Keratinocyte (primary cell): ENCODE results near the gene CA14. TPM values are rescaled to one million over a fixed set of nuclear protein-coding genes. Genes with fewer than 3 reads are reported as not detected.

Experiments used
- DNase-seq: peaks from one replicate; pipeline ENCODE4 v3.0.0-alpha.2; 2011; ENCODE audit warnings: low read depth, missing footprints, low spot score
- FAIRE-seq: peaks from 2 replicates; lab custom pipeline; 2011; peaks lifted over from hg19 to GRCh38; lab: Jason Lieb, UNC
- H2AFZ ChIP-seq: 2 replicates; pipeline ENCODE4 v1.6.0; 2012; ENCODE audit warnings: low read length, control low read depth, inconsistent platforms; ENCODE audit not compliant: control insufficient read depth
- H3K27ac ChIP-seq: 2 replicates; pipeline ENCODE4 v1.5.1; 2011; ENCODE audit warnings: low read length; ENCODE audit not compliant: control insufficient read depth, insufficient read depth
- H3K27me3 ChIP-seq: 3 replicates; pipeline ENCODE4 v1.6.0; 2011; ENCODE audit warnings: low read length; ENCODE audit not compliant: control insufficient read depth, insufficient read depth; ENCODE audit errors: extremely low read depth
- H3K36me3 ChIP-seq, 2 experiments: 2 replicates in 1 of 2; 3 replicates in 1 of 2; pipeline ENCODE4 v1.5.1; 2011; ENCODE audit warnings: low read length in 2 of 2, mild to moderate bottlenecking in 1 of 2; ENCODE audit not compliant: control insufficient read depth in 2 of 2, insufficient read depth in 2 of 2; ENCODE audit errors: extremely low read depth in 1 of 2
- H3K4me1 ChIP-seq: 3 replicates; pipeline ENCODE4 v1.5.1; 2011; ENCODE audit warnings: low read length; ENCODE audit not compliant: control insufficient read depth, insufficient read depth; ENCODE audit errors: extremely low read depth
- H3K4me2 ChIP-seq: 3 replicates; pipeline ENCODE4 v1.6.0; 2011; ENCODE audit warnings: low read depth, low read length; ENCODE audit not compliant: control insufficient read depth, insufficient read depth; ENCODE audit errors: extremely low read depth
- H3K4me3 ChIP-seq, 3 experiments: fragments of 200-600 bp in 1 of 3; sonication (generic) in 1 of 3; 2 replicates in 2 of 3; 3 replicates in 1 of 3; pipeline ENCODE4 v1.5.1; 2011 to 2016; ENCODE audit warnings: low read length in 3 of 3, mild to moderate bottlenecking in 3 of 3, control low read depth in 2 of 3, inconsistent platforms in 1 of 3, low read depth in 1 of 3, mixed read lengths in 1 of 3, mixed run types in 1 of 3, moderate library complexity in 1 of 3; ENCODE audit not compliant: control insufficient read depth in 2 of 3, insufficient read depth in 2 of 3; ENCODE audit errors: extremely low read depth in 1 of 3
- H3K79me2 ChIP-seq: 2 replicates; pipeline ENCODE4 v1.6.0; 2012; ENCODE audit warnings: low read length; ENCODE audit not compliant: control insufficient read depth, insufficient read depth
- H3K9ac ChIP-seq: 3 replicates; pipeline ENCODE4 v1.6.0; 2011; ENCODE audit warnings: low read length; ENCODE audit not compliant: control insufficient read depth, insufficient read depth; ENCODE audit errors: extremely low read depth
- H3K9me1 ChIP-seq: 3 replicates; pipeline ENCODE4 v1.6.0; 2011; ENCODE audit warnings: low read length; ENCODE audit not compliant: control insufficient read depth, insufficient read depth; ENCODE audit errors: extremely low read depth
- H3K9me3 ChIP-seq: 2 replicates; pipeline ENCODE4 v1.5.1; 2012; ENCODE audit warnings: low read depth, low read length; ENCODE audit not compliant: control insufficient read depth
- H4K20me1 ChIP-seq: 3 replicates; pipeline ENCODE4 v1.6.0; 2011; ENCODE audit warnings: low read length; ENCODE audit not compliant: control insufficient read depth, insufficient read depth; ENCODE audit errors: extremely low read depth
- CTCF ChIP-seq, 3 experiments: IDR thresholded peaks in 1 of 3; conservative IDR thresholded peaks in 1 of 3; optimal IDR thresholded peaks in 1 of 3; 2 replicates in 2 of 3; 3 replicates in 1 of 3; pipeline versions ENCODE3 to v1.5.1; 2011; ENCODE audit warnings: low read length in 3 of 3, mild to moderate bottlenecking in 3 of 3, moderate library complexity in 2 of 3, control low read depth in 1 of 3, inconsistent platforms in 1 of 3; ENCODE audit not compliant: insufficient read depth in 2 of 3; ENCODE audit errors: extremely low read depth in 1 of 3
- EZH2 ChIP-seq: IDR thresholded peaks from one replicate; pipeline ENCODE4 v1.6.1; 2012; ENCODE audit warnings: inconsistent platforms, mild to moderate bottlenecking, low read length, moderate library complexity
- dilution Hi-C: fragments of 300-500 bp; cut with MboI; formaldehyde crosslinking; loops from one replicate; pipeline ENCODE4 v1.7.0; 2020; ENCODE audit warnings: low sequenced_read_pairs; ENCODE audit not compliant: extremely low pct_ligation_motif_present
- polyA plus RNA-seq, 5 experiments: library from polyadenylated mRNA; depleted of rRNA in 3 of 5; stranded (reverse) in 3 of 5; stranded (forward) in 1 of 5; unstranded in 1 of 5; fragments of >200 nt; gene quantifications; 1 replicate in 1 of 5; 2 replicates in 3 of 5; 3 replicates in 1 of 5; pipeline versions ENCODE4 v1.2.1 to v1.2.3, GENCODE V29; 2011 to 2012; ENCODE audit warnings: missing spikeins in 2 of 5, low read depth in 1 of 5, low replicate concordance in 1 of 5

Gene CA14
- polyA plus RNA-seq, 1 donor (not counting 4 experiments of a cell fraction or from before 2014, with no cell fraction given): 0.24 TPM

GRCh38 chr1:150233359-150234308 is 23.9 kb upstream of the CA14 start:
- peaks cover 16% of the 10 kb centered on the region for H3K4me1 ChIP-seq
- FAIRE-seq (no peak), DNase-seq (no peak)
- H3K9ac ChIP-seq: peak overlapping the region; percentile 94
- H3K4me2 ChIP-seq: peak overlapping the region; percentile 97
- peaks cover 35% of the 10 kb centered on the region for H3K79me2 ChIP-seq
- peak overlapping the region; percentile 84 to 99 (median 98) for H3K4me3 ChIP-seq
- H3K27ac ChIP-seq: peak overlapping the region; percentile 94
- H2AFZ ChIP-seq: peak overlapping the region; percentile 16
- peaks cover 0 to 7% of the 10 kb centered on the region in 2 experiments for H3K36me3 ChIP-seq
- TF ChIP-seq CTCF (optimal IDR thresholded peaks at IDR 0.05 in 1 of 3, IDR thresholded peaks at IDR 0.05 in 1 of 3, conservative IDR thresholded peaks at IDR 0.05 in 1 of 3; ENCODE audit: extremely low read depth in 1 of 3, insufficient read depth in 2 of 3, low read length in 3 of 3) (no peak), EZH2 (no peak)
- H3K27me3 ChIP-seq: no peaks in the 10 kb centered on the region
- no peaks in the 10 kb centered on the region for H4K20me1 ChIP-seq
- dilution Hi-C loops: no loop called here
- no peaks in the 10 kb centered on the region for H3K9me3 ChIP-seq
- no peaks in the 10 kb centered on the region for H3K9me1 ChIP-seq

GRCh38 chr1:150234309-150234565 is 23.3 kb upstream of the CA14 start:
- Histone ChIP-seq H4K20me1 (no peaks in the 10 kb centered on the region), H3K4me2 (peak overlapping the region; percentile 97), H2AFZ (peak overlapping the region; percentile 11), H3K9me1 (no peaks in the 10 kb centered on the region), H3K27ac (peak overlapping the region; percentile 94), H3K9ac (peak overlapping the region; percentile 94), H3K79me2 (peaks cover 35% of the 10 kb centered on the region), H3K9me3 (no peaks in the 10 kb centered on the region), H3K4me3 (peak overlapping the region; percentile 84 to 99 (median 98)), H3K36me3 (peaks cover 0 to 7% of the 10 kb centered on the region in 2 experiments), H3K27me3 (no peaks in the 10 kb centered on the region), H3K4me1 (peaks cover 16% of the 10 kb centered on the region)
- DNase-seq: no peak
- dilution Hi-C loops: no loop called here
- TF ChIP-seq CTCF (optimal IDR thresholded peaks at IDR 0.05 in 1 of 3, IDR thresholded peaks at IDR 0.05 in 1 of 3, conservative IDR thresholded peaks at IDR 0.05 in 1 of 3; ENCODE audit: extremely low read depth in 1 of 3, insufficient read depth in 2 of 3, low read length in 3 of 3) (no peak), EZH2 (no peak)
- FAIRE-seq: no peak
